Prostate gland (tissue), 2 donors: ENCODE results near the gene F7. TPM values are rescaled to one million over a fixed set of nuclear protein-coding genes. Genes with fewer than 3 reads are reported as not detected.
A peak's percentile ranks its signal among the peaks of the same experiment; 100 is the strongest.

ENCODE experiments used
- DNase-seq: peaks from one replicate; pipeline ENCODE4 v3.0.0-alpha.2; 2019; ENCODE audit warnings: low spot score
- H3K27ac ChIP-seq, 2 donors: fragments of 200-600 bp; sonication (generic); 2 replicates each; pipeline ENCODE4 v1.5.1; 2017 to 2019
- H3K27me3 ChIP-seq: fragments of 200-600 bp; sonication (generic); replicated peaks from 2 replicates; pipeline ENCODE4 v1.5.1; 2019; ENCODE audit not compliant: insufficient read depth
- H3K36me3 ChIP-seq, 2 donors: fragments of 200-600 bp; sonication (generic); 1 replicate in 1 of 2; 2 replicates in 1 of 2; pipeline versions ENCODE4 v1.5.1 to v1.8.1; 2017 to 2019
- H3K4me1 ChIP-seq: fragments of 200-600 bp; sonication (generic); replicated peaks from 2 replicates; pipeline ENCODE4 v1.5.1; 2019
- H3K4me3 ChIP-seq, 2 donors: fragments of 200-600 bp; sonication (generic); 2 replicates each; pipeline ENCODE4 v1.5.1; 2017 to 2019
- H3K9me3 ChIP-seq: fragments of 200-600 bp; sonication (generic); 2 replicates; pipeline ENCODE4 v1.5.1; 2017
- CTCF ChIP-seq, 4 experiments: fragments of 200-600 bp in 2 of 4; fragments of 450-650 bp in 2 of 4; sonication (generic) in 2 of 4; IDR thresholded peaks; 1 replicate in 3 of 4; 2 replicates in 1 of 4; pipeline ENCODE4 v1.5.1; 2016 to 2019; ENCODE audit warnings: antibody characterized with exemption in 4 of 4, mild to moderate bottlenecking in 2 of 4, moderate library complexity in 2 of 4
- POLR2A ChIP-seq: fragments of 450-650 bp; IDR thresholded peaks from one replicate; pipeline ENCODE4 v1.6.1; 2016; ENCODE audit warnings: antibody characterized with exemption, mild to moderate bottlenecking
- POLR2AphosphoS5 ChIP-seq: sonication (generic); formaldehyde crosslinking; IDR thresholded peaks from one replicate; pipeline ENCODE4 v1.6.1; 2017; ENCODE audit warnings: antibody characterized with exemption
- WGBS: methylation state at CpG from one replicate; pipeline ENCODE4 v1.1.5; 2018; 5-methylcytosine and 5-hydroxymethylcytosine counted together
- intact Hi-C: fragments of 100-400 bp; cut with DNase I; formaldehyde crosslinking; loops from one replicate; pipeline ENCODE4 v1.14.2; 2022
- total RNA-seq, 2 donors: library from RNA; depleted of rRNA; stranded (reverse); fragments of >200 nt; gene quantifications; one replicate each; pipeline ENCODE4 v1.1.0, GENCODE V29; 2016

F7 gene
- total RNA-seq, 2 donors from 2014 or later, result 2.7 TPM; not detected in 1

DNA sequence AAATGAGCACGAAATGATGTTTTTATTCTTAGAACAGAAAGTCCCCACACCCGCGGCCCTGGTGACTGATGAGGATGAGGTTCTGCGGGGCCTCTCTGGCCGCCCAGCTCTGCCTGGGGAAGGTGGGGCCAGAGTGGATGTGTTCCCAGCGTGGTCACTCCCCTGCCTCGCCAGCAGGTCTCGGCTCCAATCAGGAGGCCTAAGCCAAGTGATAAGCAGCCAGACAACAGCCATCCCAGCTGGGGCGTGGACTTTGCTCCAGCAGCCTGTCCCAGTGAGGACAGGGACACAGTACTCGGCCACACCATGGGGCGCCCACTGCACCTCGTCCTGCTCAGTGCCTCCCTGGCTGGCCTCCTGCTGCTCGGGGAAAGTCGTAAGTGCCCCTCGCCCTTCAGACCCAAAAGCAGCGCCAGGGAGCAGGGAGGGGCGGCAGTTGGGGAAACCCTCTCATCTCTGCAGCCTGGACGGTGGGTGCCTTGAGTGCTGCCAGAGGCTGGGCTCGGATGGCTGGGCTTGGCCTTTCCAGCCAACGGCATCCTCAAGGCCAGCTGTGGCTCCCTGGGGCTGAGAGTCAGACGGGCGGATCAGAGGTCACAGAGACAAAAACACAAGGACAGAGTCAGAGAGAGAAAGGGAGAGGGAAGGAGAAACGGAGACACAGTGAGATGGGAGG lies 17.1 kb downstream of the F7 start, which contains the start of gene F10:
Gene F10, plus strand, starts transcription at position 250 of the 676 bp plus-strand sequence. Its CDS starts 57 bp downstream, at position 307.
- 42% methylated on average over 23 of the region's 23 CpGs for WGBS
- Histone ChIP-seq H3K36me3 (no peaks in the 10 kb centered on the region), H3K4me1 (no peaks in the 10 kb centered on the region), H3K27ac (peak within 1 kb of the TSS; percentile 49 to 58), H3K4me3 (no peak within 1 kb of the TSS), H3K27me3 (no peaks in the 10 kb centered on the region), H3K9me3 (no peaks in the 10 kb centered on the region)
- DNase-seq, result no peak
- no peak for TF ChIP-seq POLR2A
- no peak for TF ChIP-seq CTCF (IDR thresholded peaks at IDR 0.05)
- peak; percentile 3 for TF ChIP-seq POLR2AphosphoS5
- intact Hi-C loops, result no loop called here

GRCh38 chr13:113123226-113124201 lies 17.9 kb downstream of the F7 start:
- no peaks in the 10 kb centered on the region for H3K27me3 ChIP-seq
- no peak for DNase-seq
- H3K9me3 ChIP-seq, result no peaks in the 10 kb centered on the region
- WGBS, result 80% methylated on average over 29 of the region's 29 CpGs
- H3K4me1 ChIP-seq, result no peaks in the 10 kb centered on the region
- intact Hi-C loops, result no loop called here
- H3K4me3 ChIP-seq, result no peak overlapping the region
- no peaks in the 10 kb centered on the region for H3K36me3 ChIP-seq
- peak overlapping the region; percentile 49 to 58 for H3K27ac ChIP-seq
- TF ChIP-seq CTCF (IDR thresholded peaks at IDR 0.05) (no peak), POLR2A (no peak), POLR2AphosphoS5 (no peak)

GRCh38 chr13:113124211-113124970 lies 18.8 kb downstream of the F7 start:
- Histone ChIP-seq H3K36me3 (no peaks in the 10 kb centered on the region), H3K9me3 (no peaks in the 10 kb centered on the region), H3K4me1 (no peaks in the 10 kb centered on the region), H3K4me3 (no peak overlapping the region), H3K27me3 (no peaks in the 10 kb centered on the region), H3K27ac (no peak overlapping the region)
- 95% methylated on average over 19 of the region's 19 CpGs for WGBS
- intact Hi-C loops, result no loop called here
- DNase-seq, result no peak
- TF ChIP-seq POLR2AphosphoS5, result no peak
- no peak for TF ChIP-seq POLR2A
- TF ChIP-seq CTCF (IDR thresholded peaks at IDR 0.05), result no peak

DNA sequence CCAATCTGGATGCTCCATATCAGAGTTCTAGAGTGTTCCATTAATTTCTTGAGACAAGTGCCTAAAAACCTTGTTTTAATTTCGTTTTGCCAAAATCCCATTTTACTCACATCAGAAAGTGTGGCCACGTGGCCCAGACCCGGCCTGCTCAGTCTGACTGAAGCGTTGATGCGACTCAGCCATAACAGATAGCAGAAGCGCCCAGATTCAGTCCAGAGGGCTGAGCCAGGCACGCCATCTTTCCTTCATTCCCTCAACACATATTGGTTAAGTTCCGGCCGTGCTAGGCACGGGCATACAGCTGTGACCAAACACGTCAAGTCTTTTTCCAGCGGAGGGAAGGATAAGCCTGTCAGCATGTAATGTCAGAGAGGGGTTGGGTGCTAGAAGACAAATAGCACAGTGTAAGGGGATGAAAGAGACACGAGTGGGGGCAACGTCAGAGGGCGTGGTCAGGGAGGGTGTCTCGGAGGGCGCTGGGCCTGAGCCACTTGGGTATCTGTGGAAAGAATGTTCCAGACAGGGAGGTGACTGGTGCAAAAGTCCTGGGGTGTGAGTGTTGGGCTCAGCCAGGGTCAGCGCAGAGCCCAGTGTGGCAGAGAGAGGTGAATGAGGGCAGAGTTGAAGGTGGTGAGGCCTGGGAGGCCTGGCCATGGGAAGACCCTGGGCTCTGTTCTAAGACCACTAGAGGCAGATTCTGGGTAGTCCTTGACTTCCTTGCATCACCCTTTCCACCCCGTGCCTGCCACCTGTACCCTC lies 20.1 kb downstream of the F7 start:
- WGBS, result 92% methylated on average over 19 of the region's 19 CpGs
- intact Hi-C loops, result no loop called here
- DNase-seq, result no peak
- TF ChIP-seq CTCF (IDR thresholded peaks at IDR 0.05), result no peak
- TF ChIP-seq POLR2AphosphoS5, result no peak
- TF ChIP-seq POLR2A, result no peak
- Histone ChIP-seq H3K27ac (no peak overlapping the region), H3K27me3 (no peaks in the 10 kb centered on the region), H3K4me3 (no peak overlapping the region), H3K4me1 (no peaks in the 10 kb centered on the region), H3K9me3 (no peaks in the 10 kb centered on the region), H3K36me3 (no peaks in the 10 kb centered on the region)
